H7 (cell line): ENCODE measurements around the gene DIO3. TPM values are rescaled to one million over a fixed set of nuclear protein-coding genes. Genes with fewer than 3 reads are reported as not detected.

Source experiments
- DNase-seq: peaks from one replicate; pipeline ENCODE4 v3.0.0; 2012
- H3K27me3 ChIP-seq: 2 replicates; pipeline ENCODE4 v1.6.0; 2011; ENCODE audit warnings: mild to moderate bottlenecking, low read length; ENCODE audit not compliant: control insufficient read depth, insufficient read depth
- H3K36me3 ChIP-seq: replicated peaks from 2 replicates; pipeline ENCODE4 v1.5.1; 2011; ENCODE audit warnings: low read length; ENCODE audit not compliant: control insufficient read depth, insufficient read depth
- H3K4me3 ChIP-seq: 2 replicates; pipeline ENCODE4 v1.5.1; 2011; ENCODE audit warnings: low read depth, mild to moderate bottlenecking, control low read depth, low read length, moderate library complexity; ENCODE audit not compliant: insufficient read depth
- total RNA-seq: library from RNA; depleted of rRNA; stranded (reverse); fragments of >200 nt; shearing (Covaris generic); gene quantifications from 2 replicates; pipeline ENCODE4 v1.2.3, GENCODE V29; 2014

DIO3 gene
- total RNA-seq, 1 experiment from 2014 or later = 1.0 TPM

GRCh38 chr14:101577221-101577909, 16.1 kb downstream of the DIO3 start:
- no peaks in the 10 kb centered on the region for H3K27me3 ChIP-seq

DNA sequence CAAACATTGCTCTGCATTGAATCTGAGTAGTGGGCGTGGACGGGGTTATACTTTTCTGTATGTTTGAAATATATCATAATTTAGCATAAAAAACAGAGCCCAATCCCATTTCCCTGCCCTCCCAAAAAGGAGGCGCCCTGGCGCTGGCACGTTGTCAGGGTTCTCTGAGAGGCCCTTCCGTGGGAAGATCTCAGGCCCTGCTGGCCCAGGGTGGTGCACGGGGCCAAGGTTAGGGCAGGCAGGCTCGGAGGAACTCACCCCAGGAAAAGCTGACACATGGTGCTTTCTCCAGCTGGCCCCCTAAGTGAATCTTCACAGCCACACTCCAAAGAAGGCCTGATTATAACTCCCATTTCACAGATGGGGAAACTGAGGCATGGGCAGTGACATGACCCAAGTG, 17.2 kb downstream of the DIO3 start:
- H3K27me3 ChIP-seq = no peaks in the 10 kb centered on the region
- H3K36me3 ChIP-seq = no peaks in the 10 kb centered on the region
- DNase-seq = no peak
- H3K4me3 ChIP-seq = no peak overlapping the region

More at GRCh38 chr14:101577221-101577909, 16.1 kb downstream of the DIO3 start:
- Histone ChIP-seq H3K36me3 (no peaks in the 10 kb centered on the region), H3K4me3 (no peak overlapping the region)
- DNase-seq = no peak

DNA sequence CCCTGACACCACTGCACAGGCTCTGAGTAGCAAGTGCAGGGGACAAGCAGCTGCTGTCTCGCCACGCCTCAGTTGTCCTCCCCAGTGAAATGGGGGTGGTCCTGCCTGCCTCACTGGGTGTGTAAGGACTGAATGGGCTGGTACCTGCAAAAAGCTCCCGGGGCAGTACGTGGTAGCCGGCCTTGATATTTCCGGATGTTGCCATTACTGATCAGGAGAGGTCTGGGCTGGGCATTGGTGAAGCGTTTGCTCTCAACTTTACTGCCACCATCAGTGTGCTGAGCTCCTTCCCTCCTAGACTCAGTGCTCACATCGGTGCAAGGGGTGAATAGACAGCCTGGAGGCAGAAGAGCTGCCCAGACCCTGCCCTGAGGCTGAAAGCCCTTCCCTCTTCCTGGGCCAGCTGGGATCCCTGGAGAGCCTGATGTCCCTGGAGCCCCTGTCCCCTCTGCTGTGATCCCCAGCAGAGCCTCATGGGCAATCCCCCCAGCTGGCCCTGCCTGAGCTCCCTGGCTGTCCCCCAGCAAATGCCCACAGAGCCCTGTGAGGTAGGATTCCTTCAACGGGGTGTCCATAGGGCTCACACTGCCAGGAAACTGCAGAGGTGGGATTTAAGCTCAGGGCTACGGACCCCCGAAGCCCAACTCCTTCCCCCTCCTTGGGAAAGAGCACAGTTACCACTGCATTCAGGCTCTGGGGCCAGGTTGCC, 18.2 kb downstream of the DIO3 start:
- H3K36me3 ChIP-seq = no peaks in the 10 kb centered on the region
- H3K4me3 ChIP-seq = no peak overlapping the region
- DNase-seq = no peak
- no peaks in the 10 kb centered on the region for H3K27me3 ChIP-seq

DNA sequence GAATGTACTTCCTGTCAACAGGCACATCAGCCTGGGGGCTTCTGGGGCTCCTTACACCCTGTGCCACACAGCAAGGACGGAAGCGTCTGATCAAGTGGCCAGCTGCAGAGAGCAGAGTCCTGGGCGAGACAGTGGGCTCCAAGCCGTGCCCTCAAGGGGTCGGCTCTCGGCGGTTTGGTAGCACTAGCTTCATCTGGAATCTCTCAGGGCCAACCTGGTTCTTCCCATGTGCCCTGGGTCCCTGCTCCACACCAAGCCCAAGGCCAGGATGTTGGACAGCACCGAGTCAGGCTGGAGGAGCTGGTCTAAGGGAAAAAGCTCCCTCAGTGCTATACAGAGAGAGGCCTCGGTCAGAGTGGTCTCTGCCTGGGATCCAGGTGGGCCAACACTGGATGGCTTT, 20.5 kb downstream of the DIO3 start:
- Histone ChIP-seq H3K4me3 (no peak overlapping the region), H3K36me3 (no peaks in the 10 kb centered on the region), H3K27me3 (no peaks in the 10 kb centered on the region)
- no peak for DNase-seq

GRCh38 chr14:101582294-101582693, 21.0 kb downstream of the DIO3 start:
- DNase-seq = no peak
- Histone ChIP-seq H3K36me3 (no peaks in the 10 kb centered on the region), H3K27me3 (no peaks in the 10 kb centered on the region), H3K4me3 (no peak overlapping the region)

- Histone ChIP-seq H3K27me3 (no peaks in the 10 kb centered on the region), H3K4me3 (no peak overlapping the region), H3K36me3 (no peaks in the 10 kb centered on the region)
- DNase-seq = no peak
These were observed 21.9 kb downstream of the DIO3 start for GRCh38 chr14:101583006-101583714.

GRCh38 chr14:101583715-101584054, 22.4 kb downstream of the DIO3 start:
- Histone ChIP-seq H3K36me3 (no peaks in the 10 kb centered on the region), H3K4me3 (no peak overlapping the region), H3K27me3 (no peaks in the 10 kb centered on the region)
- DNase-seq = no peak

- Histone ChIP-seq H3K27me3 (no peaks in the 10 kb centered on the region), H3K36me3 (no peaks in the 10 kb centered on the region), H3K4me3 (no peak overlapping the region)
- peak; percentile 75 for DNase-seq
These were observed 23.0 kb downstream of the DIO3 start for GRCh38 chr14:101584055-101584859.

- H3K4me3 ChIP-seq = no peak overlapping the region
- DNase-seq = no peak
- no peaks in the 10 kb centered on the region for H3K36me3 ChIP-seq
- no peaks in the 10 kb centered on the region for H3K27me3 ChIP-seq
These were observed 23.9 kb downstream of the DIO3 start for GRCh38 chr14:101585211-101585610.

- no peaks in the 10 kb centered on the region for H3K36me3 ChIP-seq
- no peak for DNase-seq
- H3K27me3 ChIP-seq = no peaks in the 10 kb centered on the region
- H3K4me3 ChIP-seq = no peak overlapping the region
These were observed 25.5 kb downstream of the DIO3 start for GRCh38 chr14:101586531-101587430.

- no peaks in the 10 kb centered on the region for H3K36me3 ChIP-seq
- H3K27me3 ChIP-seq = no peaks in the 10 kb centered on the region
- DNase-seq = no peak
- H3K4me3 ChIP-seq = no peak overlapping the region
These were observed 26.2 kb downstream of the DIO3 start for GRCh38 chr14:101587441-101587911.

DNA sequence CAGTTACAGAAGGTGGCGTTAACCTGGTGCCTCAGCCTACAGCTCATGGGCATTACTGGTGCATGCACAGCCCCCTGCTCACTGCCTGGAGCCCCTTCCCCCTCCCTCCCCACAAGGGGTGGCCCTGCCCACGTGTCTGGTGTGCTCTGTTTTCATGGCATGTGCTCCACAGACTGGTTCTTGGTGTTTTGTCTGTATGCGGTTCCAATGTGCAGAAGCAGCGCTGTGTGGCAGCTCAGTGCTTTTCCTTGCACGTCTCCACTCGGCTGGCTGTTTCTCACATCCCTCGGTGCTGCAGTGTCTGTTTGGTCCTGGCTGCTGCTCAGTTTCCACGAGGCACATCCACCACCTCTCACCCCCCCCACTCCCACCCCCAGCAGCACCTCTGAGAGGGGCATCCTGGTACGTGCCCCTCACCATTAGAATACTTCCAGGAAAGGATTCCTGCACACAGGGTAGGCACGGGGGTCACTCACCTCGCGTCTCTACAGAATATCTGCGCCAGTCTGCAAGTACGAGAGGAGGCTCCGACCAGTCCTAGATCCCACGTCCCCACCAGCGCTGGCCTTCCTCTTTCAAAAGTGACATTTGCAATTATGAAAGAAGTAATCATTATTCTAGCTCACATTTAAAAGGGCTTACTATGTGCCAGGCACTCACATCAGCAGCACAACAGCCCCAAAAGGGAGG, 27.1 kb downstream of the DIO3 start:
- no peak for DNase-seq
- Histone ChIP-seq H3K4me3 (no peak overlapping the region), H3K27me3 (no peaks in the 10 kb centered on the region), H3K36me3 (no peaks in the 10 kb centered on the region)

DNA sequence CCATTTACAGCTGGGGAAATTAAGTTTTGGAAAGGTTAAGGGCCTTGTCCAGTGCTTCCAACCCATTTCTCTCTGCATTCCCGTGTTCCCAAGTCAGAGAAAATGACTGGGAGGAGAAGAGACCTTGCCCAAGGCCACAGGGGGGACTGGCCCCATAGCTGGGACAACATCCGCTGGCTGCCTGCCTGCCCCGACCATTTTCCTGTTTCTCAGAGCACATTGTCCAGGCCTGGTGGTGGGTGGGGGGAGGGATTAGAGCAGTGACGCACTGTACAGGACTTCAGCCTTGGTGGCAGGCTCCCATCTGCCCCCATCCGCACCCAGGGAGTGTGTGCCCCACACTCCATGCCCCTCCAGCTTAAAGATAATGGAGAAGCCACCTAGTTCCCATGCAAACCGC, 27.7 kb downstream of the DIO3 start:
- Histone ChIP-seq H3K36me3 (no peaks in the 10 kb centered on the region), H3K4me3 (no peak overlapping the region), H3K27me3 (no peaks in the 10 kb centered on the region)
- DNase-seq = no peak
